Spinal cord (tissue), 10 donors: ENCODE data around the gene NAA40. TPM values are rescaled to one million over a fixed set of nuclear protein-coding genes. Genes with fewer than 3 reads are reported as not detected.
A peak's percentile ranks its signal among the peaks of the same experiment; 100 is the strongest.

Source experiments
- DNase-seq, 6 donors: peaks; one replicate each; pipeline versions ENCODE4 v3.0.0 to v3.0.0-alpha.2; 2013 to 2015; ENCODE audit warnings: low spot score in 6 of 6, low read depth in 4 of 6
- H3K27ac ChIP-seq: one replicate; pipeline ENCODE4 v1.5.1; 2013; ENCODE audit warnings: low read depth, low read length, control low read depth
- H3K27me3 ChIP-seq: one replicate; pipeline ENCODE4 v1.6.1; 2013; ENCODE audit warnings: low read length; ENCODE audit not compliant: control insufficient read depth, insufficient read depth
- H3K36me3 ChIP-seq: one replicate; pipeline ENCODE4 v1.6.1; 2013; ENCODE audit warnings: low read length; ENCODE audit not compliant: control insufficient read depth, insufficient read depth
- H3K4me1 ChIP-seq: one replicate; pipeline ENCODE4 v1.6.1; 2013; ENCODE audit warnings: low read length; ENCODE audit not compliant: control insufficient read depth, insufficient read depth
- H3K4me3 ChIP-seq: one replicate; pipeline ENCODE4 v1.5.1; 2013; ENCODE audit warnings: low read depth, low read length, control low read depth
- H3K9me3 ChIP-seq: one replicate; pipeline ENCODE4 v1.6.1; 2013; ENCODE audit warnings: low read length; ENCODE audit not compliant: control insufficient read depth, insufficient read depth
- WGBS: methylation state at CpG from one replicate; pipeline ENCODE4 v1.1.5; 2013; ENCODE audit warnings: missing lambda C conversion rate; ENCODE audit not compliant: insufficient coverage; 5-methylcytosine and 5-hydroxymethylcytosine counted together
- polyA plus RNA-seq, 2 donors: library from polyadenylated mRNA; unstranded; fragments of 120-200 nt; gene quantifications; one replicate each; pipeline ENCODE4 v1.2.1, GENCODE V29; 2013; ENCODE audit not compliant: insufficient read length in 2 of 2
- small RNA-seq: library from RNA; depleted of rRNA; stranded (forward); fragments of <200 nt; gene quantifications from one replicate; pipeline ENCODE3, GENCODE V24; 2014; ENCODE audit warnings: low replicate concordance
- total RNA-seq, 2 donors: library from RNA; depleted of rRNA in 1 of 2; stranded (reverse); fragments of 120-200 nt in 1 of 2; fragments of >200 nt in 1 of 2; gene quantifications; one replicate each; pipeline versions ENCODE4 v1.2.3 to v1.2.4, GENCODE V29; 2013 to 2014
- donor health status: healthy.

Gene NAA40
- total and polyA plus RNA-seq, 4 donors = 11.6 to 51.3 (median 29.4) TPM

GRCh38 chr11:64003807-64004589 is 65.2 kb downstream of the NAA40 start:
- Histone ChIP-seq H3K4me1 (peaks cover 75% of the 10 kb centered on the region), H3K27me3 (peaks cover 21% of the 10 kb centered on the region), H3K9me3 (no peaks in the 10 kb centered on the region), H3K36me3 (peaks cover 15% of the 10 kb centered on the region), H3K4me3 (no peak overlapping the region), H3K27ac (no peak overlapping the region)
- 52% methylated on average over 19 of the region's 23 CpGs for WGBS
- DNase-seq = peak in 2 of 6 donors; percentile 67 to 82

- Histone ChIP-seq H3K27me3 (peaks cover 19% of the 10 kb centered on the region), H3K4me3 (no peak overlapping the region), H3K27ac (no peak overlapping the region), H3K9me3 (no peaks in the 10 kb centered on the region), H3K4me1 (peaks cover 69% of the 10 kb centered on the region), H3K36me3 (peaks cover 11% of the 10 kb centered on the region)
- no peak for DNase-seq
- 39% methylated on average over 3 of the region's 4 CpGs for WGBS
Measured at GRCh38 chr11:64004590-64004984, 65.8 kb downstream of the NAA40 start.

DNA sequence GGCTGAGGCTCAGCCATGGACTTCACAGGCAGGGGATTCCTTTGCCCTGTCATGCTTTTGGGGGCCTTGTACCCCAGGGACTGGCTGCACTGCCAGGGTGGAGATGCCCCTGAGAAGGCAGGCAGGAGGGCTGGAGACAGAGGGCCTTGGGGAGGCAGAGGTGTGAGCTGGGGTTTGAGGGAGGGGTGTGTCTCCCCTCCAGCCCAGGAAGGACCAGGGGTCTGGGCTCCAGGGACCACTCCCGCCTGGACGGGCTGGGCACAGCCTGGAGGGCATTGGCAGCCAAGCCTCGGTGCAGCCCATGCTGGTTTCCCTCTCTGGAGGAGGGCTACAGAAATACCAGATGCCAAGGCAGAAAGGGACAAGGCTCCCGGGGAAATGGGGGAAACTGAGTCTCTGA is 66.9 kb downstream of the NAA40 start:
- Histone ChIP-seq H3K36me3 (peaks cover 11% of the 10 kb centered on the region), H3K4me3 (no peak overlapping the region), H3K27ac (no peak overlapping the region), H3K9me3 (no peaks in the 10 kb centered on the region), H3K4me1 (peaks cover 61% of the 10 kb centered on the region), H3K27me3 (peaks cover 16% of the 10 kb centered on the region)
- DNase-seq = no peak
- WGBS = 70% methylated on average over 4 of the region's 4 CpGs

- Histone ChIP-seq H3K4me3 (no peak overlapping the region), H3K27me3 (peaks cover 14% of the 10 kb centered on the region), H3K4me1 (peaks cover 54% of the 10 kb centered on the region), H3K36me3 (peaks cover 7% of the 10 kb centered on the region), H3K9me3 (no peaks in the 10 kb centered on the region), H3K27ac (no peak overlapping the region)
- peak in 2 of 6 donors; percentile 58 to 64 for DNase-seq
- 41% methylated on average over 4 of the region's 12 CpGs for WGBS
Measured at GRCh38 chr11:64006398-64006797, 67.6 kb downstream of the NAA40 start.

Small RNAs within 50 kb of the gene (small RNA-seq; reads per million reads assigned to genes)
- gene RNU6-45P = not detected

Other genes with a start within 250 kb of the NAA40 start
- gene ZFTA, start 170.2 kb upstream of the NAA40 start, total RNA-seq = 10 to 100 TPM; 10.7 to 33.8 TPM
- 10 to 100 TPM; 32.7 to 35.2 TPM for gene ZFTA, start 170.2 kb upstream of the NAA40 start, polyA plus RNA-seq
- 10 to 100 TPM in 1 of 2 donors, 1 to 10 TPM in 1; 9.1 to 21.9 TPM for gene SPINDOC, start 125.5 kb upstream of the NAA40 start, total RNA-seq
- gene SPINDOC, start 125.5 kb upstream of the NAA40 start, polyA plus RNA-seq = 10 to 100 TPM; 29.6 to 39.4 TPM
- gene MARK2, start 99.9 kb upstream of the NAA40 start, total RNA-seq = 10 to 100 TPM; 12.2 to 15.5 TPM
- gene MARK2, start 99.9 kb upstream of the NAA40 start, polyA plus RNA-seq = 10 to 100 TPM; 32.4 to 32.5 TPM
- gene RCOR2, start 21.8 kb upstream of the NAA40 start, total RNA-seq = 1 to 10 TPM; 3.0 to 8.9 TPM
- gene RCOR2, start 21.8 kb upstream of the NAA40 start, polyA plus RNA-seq = 10 to 100 TPM; 23.7 to 23.9 TPM
- gene COX8A, start 35.6 kb downstream of the NAA40 start, total RNA-seq = 100 to 1,000 TPM; 303 to 558 TPM
- gene COX8A, start 35.6 kb downstream of the NAA40 start, polyA plus RNA-seq = 100 to 1,000 TPM; 391 TPM
- 10 to 100 TPM; 34.7 to 39.1 TPM for gene OTUB1, start 47.4 kb downstream of the NAA40 start, total RNA-seq
- gene OTUB1, start 47.4 kb downstream of the NAA40 start, polyA plus RNA-seq = 100 to 1,000 TPM; 114 to 134 TPM
- gene FLRT1, start 96.9 kb downstream of the NAA40 start, total RNA-seq = 1 to 10 TPM; 6.7 to 7.0 TPM
- gene FLRT1, start 96.9 kb downstream of the NAA40 start, polyA plus RNA-seq = 10 to 100 TPM; 16.5 to 21.0 TPM
- 10 to 100 TPM; 10.6 to 18.9 TPM for gene MACROD1, start 227.1 kb downstream of the NAA40 start, total RNA-seq
- gene MACROD1, start 227.1 kb downstream of the NAA40 start, polyA plus RNA-seq = 10 to 100 TPM; 28.8 to 31.6 TPM
- gene STIP1, start 247.2 kb downstream of the NAA40 start, total RNA-seq = 100 to 1,000 TPM in 1 of 2 donors, 10 to 100 TPM in 1; 99.0 to 119 TPM
- gene STIP1, start 247.2 kb downstream of the NAA40 start, polyA plus RNA-seq = 100 to 1,000 TPM; 170 to 184 TPM